Testis (tissue), 3 donors: ENCODE results near the gene MBNL2. TPM values are rescaled to one million over a fixed set of nuclear protein-coding genes. Genes with fewer than 3 reads are reported as not detected.

Experiments
- DNase-seq: peaks from one replicate; pipeline ENCODE4 v3.0.0-alpha.2; 2019
- H3K27ac ChIP-seq, 2 donors: fragments of 200-600 bp; sonication (generic); one replicate each; pipeline ENCODE4 v1.5.1; 2019
- H3K27me3 ChIP-seq: fragments of 200-600 bp; sonication (generic); one replicate; pipeline ENCODE4 v1.5.1; 2019
- H3K36me3 ChIP-seq: fragments of 200-600 bp; sonication (generic); one replicate; pipeline ENCODE4 v1.5.1; 2017; ENCODE audit warnings: low read depth; ENCODE audit errors: missing control alignments
- H3K4me1 ChIP-seq: fragments of 200-600 bp; sonication (generic); one replicate; pipeline ENCODE4 v1.5.1; 2019
- H3K4me3 ChIP-seq, 2 donors: fragments of 200-600 bp; sonication (generic); one replicate each; pipeline ENCODE4 v1.5.1; 2017 to 2019
- H3K9me3 ChIP-seq: fragments of 200-600 bp; sonication (generic); one replicate; pipeline ENCODE4 v1.5.1; 2017
- POLR2A ChIP-seq: fragments of 450-650 bp; IDR thresholded peaks from one replicate; pipeline ENCODE4 v1.6.1; 2017; ENCODE audit warnings: antibody characterized with exemption, mild to moderate bottlenecking, moderate library complexity
- WGBS, 2 donors: methylation state at CpG; one replicate each; pipeline ENCODE4 v1.1.5; 2018; 5-methylcytosine and 5-hydroxymethylcytosine counted together
- intact Hi-C: fragments of 100-400 bp; cut with DNase I; formaldehyde crosslinking; loops from one replicate; pipeline ENCODE4 v1.15.1; 2023; ENCODE audit warnings: low total_unique reads
- polyA plus RNA-seq: library from polyadenylated mRNA; stranded (reverse); fragments of 350-450 nt; fragmentation: Illumina TruSeq; extraction: RNeasy Lipid Tissue Mini Kit (QIAGEN cat#74804); gene quantifications from one replicate; pipeline ENCODE4 v1.2.3, GENCODE V29; 2014; ENCODE audit warnings: low read depth, low replicate concordance; ENCODE audit not compliant: insufficient read depth
- total RNA-seq, 2 donors: library from RNA; depleted of rRNA; stranded (reverse); fragments of >200 nt; gene quantifications; one replicate each; pipeline ENCODE4 v1.2.3, GENCODE V29; 2016
- TF ChIP-seq, protein P1 (sequence below), 3 experiments: fragments of 450-650 bp in 2 of 3; fragments of 200-600 bp in 1 of 3; sonication (generic) in 1 of 3; IDR thresholded peaks; one replicate each; pipeline ENCODE4 v1.5.1; 2016 to 2019; ENCODE audit warnings: antibody characterized with exemption in 3 of 3, mild to moderate bottlenecking in 2 of 3, moderate library complexity in 1 of 3

The MBNL2 gene
- total and polyA plus RNA-seq, 3 donors from 2014 or later: 21.5 to 83.0 (median 69.4) TPM

GRCh38 chr13:97385854-97386253 lies 163.7 kb downstream of the MBNL2 start:
- Histone ChIP-seq H3K4me1 (no peaks in the 10 kb centered on the region), H3K36me3 (no peaks in the 10 kb centered on the region), H3K27ac (peak overlapping the region in 1 of 2 donors; percentile 43), H3K27me3 (no peaks in the 10 kb centered on the region), H3K4me3 (no peak overlapping the region), H3K9me3 (no peaks in the 10 kb centered on the region)
- DNase-seq: no peak
- TF ChIP-seq, protein P1, sequence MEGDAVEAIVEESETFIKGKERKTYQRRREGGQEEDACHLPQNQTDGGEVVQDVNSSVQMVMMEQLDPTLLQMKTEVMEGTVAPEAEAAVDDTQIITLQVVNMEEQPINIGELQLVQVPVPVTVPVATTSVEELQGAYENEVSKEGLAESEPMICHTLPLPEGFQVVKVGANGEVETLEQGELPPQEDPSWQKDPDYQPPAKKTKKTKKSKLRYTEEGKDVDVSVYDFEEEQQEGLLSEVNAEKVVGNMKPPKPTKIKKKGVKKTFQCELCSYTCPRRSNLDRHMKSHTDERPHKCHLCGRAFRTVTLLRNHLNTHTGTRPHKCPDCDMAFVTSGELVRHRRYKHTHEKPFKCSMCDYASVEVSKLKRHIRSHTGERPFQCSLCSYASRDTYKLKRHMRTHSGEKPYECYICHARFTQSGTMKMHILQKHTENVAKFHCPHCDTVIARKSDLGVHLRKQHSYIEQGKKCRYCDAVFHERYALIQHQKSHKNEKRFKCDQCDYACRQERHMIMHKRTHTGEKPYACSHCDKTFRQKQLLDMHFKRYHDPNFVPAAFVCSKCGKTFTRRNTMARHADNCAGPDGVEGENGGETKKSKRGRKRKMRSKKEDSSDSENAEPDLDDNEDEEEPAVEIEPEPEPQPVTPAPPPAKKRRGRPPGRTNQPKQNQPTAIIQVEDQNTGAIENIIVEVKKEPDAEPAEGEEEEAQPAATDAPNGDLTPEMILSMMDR (IDR thresholded peaks at IDR 0.05): no peak
- TF ChIP-seq POLR2A: no peak
- WGBS, 2 donors: 96 to 97% methylated on average over 3 of the region's 3 CpGs
- intact Hi-C loops: no loop called here

DNA sequence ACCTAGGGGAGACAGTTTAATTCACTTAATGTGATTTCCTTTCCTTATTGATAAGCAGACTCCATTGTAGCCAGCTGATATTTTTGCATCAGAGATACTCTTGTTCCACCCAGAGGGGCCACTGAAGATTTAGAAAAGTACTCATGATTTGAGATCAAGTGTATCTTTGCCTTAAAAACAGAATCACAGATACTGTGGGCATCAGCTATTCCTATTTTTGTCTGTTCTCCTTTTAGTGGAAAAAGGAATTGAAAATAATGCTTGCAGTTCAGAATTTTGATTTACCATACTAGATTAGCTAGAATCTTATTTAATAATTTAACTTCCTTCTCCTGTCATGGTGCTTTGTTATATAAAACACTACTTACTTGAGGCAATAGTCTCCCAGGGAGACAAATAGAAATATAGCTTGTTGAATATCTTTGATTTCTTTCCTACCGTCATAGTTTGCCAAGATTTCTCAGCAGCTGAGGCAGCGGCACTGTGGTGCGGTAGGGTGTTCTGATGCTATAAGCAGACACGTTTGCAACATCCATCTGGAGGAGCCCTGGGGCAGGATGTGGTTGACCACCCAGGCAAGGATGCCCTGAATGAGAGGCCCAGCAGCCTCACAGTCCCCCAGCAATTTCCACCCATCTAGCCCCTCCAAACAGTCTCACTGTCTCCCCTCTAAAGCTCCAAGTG lies 164.8 kb downstream of the MBNL2 start:
- Histone ChIP-seq H3K27me3 (no peaks in the 10 kb centered on the region), H3K9me3 (no peaks in the 10 kb centered on the region), H3K27ac (no peak overlapping the region), H3K4me1 (no peaks in the 10 kb centered on the region), H3K4me3 (no peak overlapping the region), H3K36me3 (no peaks in the 10 kb centered on the region)
- no peak for DNase-seq
- WGBS, 2 donors: 73 to 90% methylated on average over 4 of the region's 4 CpGs
- TF ChIP-seq POLR2A: no peak
- TF ChIP-seq, protein P1 (IDR thresholded peaks at IDR 0.05): no peak
- intact Hi-C loops: no loop called here

GRCh38 chr13:97387485-97387839 lies 165.3 kb downstream of the MBNL2 start:
- Histone ChIP-seq H3K27ac (no peak overlapping the region), H3K4me1 (no peaks in the 10 kb centered on the region), H3K27me3 (no peaks in the 10 kb centered on the region), H3K9me3 (no peaks in the 10 kb centered on the region), H3K36me3 (no peaks in the 10 kb centered on the region), H3K4me3 (no peak overlapping the region)
- intact Hi-C loops: no loop called here
- no peak for DNase-seq
- TF ChIP-seq, protein P1 (IDR thresholded peaks at IDR 0.05): no peak
- 86 to 93% methylated on average over 3 to 5 of the region's 5 CpGs for WGBS, 2 donors

DNA sequence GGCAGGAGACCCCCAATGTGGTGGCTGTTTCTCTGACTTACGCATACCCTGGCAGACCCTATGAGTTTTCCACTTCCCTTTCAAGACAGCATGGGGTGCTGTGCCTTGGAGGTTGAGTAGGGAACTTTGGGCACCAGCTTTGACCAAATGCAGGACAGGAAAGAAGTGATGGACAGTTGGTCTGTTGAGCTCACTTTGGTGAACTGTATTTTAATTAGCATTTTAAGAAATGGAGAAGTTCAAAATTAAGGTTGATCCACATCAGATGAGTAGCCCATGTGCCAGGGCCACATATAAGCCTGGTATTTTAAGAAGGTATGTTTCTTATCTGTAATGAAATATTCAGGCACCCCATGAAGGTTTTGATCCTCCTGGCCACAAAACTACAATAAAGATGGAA lies 165.8 kb downstream of the MBNL2 start:
- no peaks in the 10 kb centered on the region for H3K4me1 ChIP-seq
- DNase-seq: no peak
- H3K9me3 ChIP-seq: no peaks in the 10 kb centered on the region
- no peaks in the 10 kb centered on the region for H3K36me3 ChIP-seq
- WGBS, 2 donors: 85 to 88% methylated on average over 1 of the region's 1 CpG
- H3K4me3 ChIP-seq: no peak overlapping the region
- intact Hi-C loops: no loop called here
- no peaks in the 10 kb centered on the region for H3K27me3 ChIP-seq
- TF ChIP-seq, protein P1 (IDR thresholded peaks at IDR 0.05): no peak
- no peak for TF ChIP-seq POLR2A
- no peak overlapping the region for H3K27ac ChIP-seq

DNA sequence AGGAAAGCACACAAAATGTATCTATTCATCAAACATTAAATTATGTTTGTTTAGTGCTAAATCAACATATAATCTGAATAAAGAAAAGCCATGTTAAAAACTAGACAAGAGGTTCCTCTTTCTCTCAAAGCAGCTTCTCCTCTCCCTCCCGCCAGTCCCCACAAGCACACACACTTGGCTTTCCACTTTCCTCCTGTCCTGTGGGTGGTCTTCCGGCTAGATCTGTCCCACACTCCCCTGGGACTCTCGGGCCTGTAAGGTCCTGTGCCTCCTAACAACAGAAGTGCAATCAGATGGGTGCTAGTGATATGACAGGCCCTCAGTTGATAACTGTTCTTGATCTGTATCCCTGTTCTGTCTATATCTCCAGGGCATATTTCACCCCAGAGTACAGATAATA lies 166.2 kb downstream of the MBNL2 start:
- H3K9me3 ChIP-seq: no peaks in the 10 kb centered on the region
- intact Hi-C loops: no loop called here
- no peaks in the 10 kb centered on the region for H3K27me3 ChIP-seq
- 70 to 78% methylated on average over 3 of the region's 3 CpGs for WGBS, 2 donors
- no peak for DNase-seq
- no peaks in the 10 kb centered on the region for H3K4me1 ChIP-seq
- no peak for TF ChIP-seq POLR2A
- TF ChIP-seq, protein P1 (IDR thresholded peaks at IDR 0.05): no peak
- no peak overlapping the region for H3K27ac ChIP-seq
- no peaks in the 10 kb centered on the region for H3K36me3 ChIP-seq
- no peak overlapping the region for H3K4me3 ChIP-seq
